ENCODE data around the gene GPR61.

GPR61 gene

GRCh38 chr1:109509176-109510134 lies 30.2 kb upstream of the GPR61 start, which contains the start of gene AMIGO1:
TSS of gene AMIGO1 (minus strand) at chr1:109509727. CDS start at chr1:109508912, 815 bp downstream.
- peak; percentile 56 to 72 for DNase-seq

- no peak for DNase-seq
These were observed 26.5 kb upstream of the GPR61 start for GRCh38 chr1:109513110-109513710.

GRCh38 chr1:109514846-109515245 lies 24.8 kb upstream of the GPR61 start:
- no peak for DNase-seq

GRCh38 chr1:109516872-109517271 lies 22.8 kb upstream of the GPR61 start:
- DNase-seq, result no peak

GRCh38 chr1:109517337-109517736 lies 22.3 kb upstream of the GPR61 start:
- DNase-seq, result no peak

- DNase-seq, result no peak
These were observed 18.4 kb upstream of the GPR61 start for GRCh38 chr1:109521002-109521951.

GRCh38 chr1:109522026-109522425 lies 17.6 kb upstream of the GPR61 start:
- DNase-seq, result no peak

- DNase-seq, result no peak
These were observed 16.0 kb upstream of the GPR61 start for GRCh38 chr1:109523706-109524105.

GRCh38 chr1:109527098-109527811 lies 12.4 kb upstream of the GPR61 start:
- no peak for DNase-seq

- no peak for DNase-seq
These were observed 11.6 kb upstream of the GPR61 start for GRCh38 chr1:109527846-109528695.

GRCh38 chr1:109528712-109529111 lies 11.0 kb upstream of the GPR61 start:
- DNase-seq, result no peak

GRCh38 chr1:109529881-109530456 lies 9.7 kb upstream of the GPR61 start:
- DNase-seq, result no peak

- no peak for DNase-seq
These were observed 9.1 kb upstream of the GPR61 start for GRCh38 chr1:109530457-109531087.

- DNase-seq, result no peak
These were observed 8.3 kb upstream of the GPR61 start for GRCh38 chr1:109531380-109531779.

GRCh38 chr1:109531826-109532364 lies 7.8 kb upstream of the GPR61 start:
- DNase-seq, result no peak

GRCh38 chr1:109532365-109533136 lies 7.1 kb upstream of the GPR61 start:
- DNase-seq, result peak; percentile 83 to 89

- no peak for DNase-seq
These were observed 5.3 kb upstream of the GPR61 start for GRCh38 chr1:109534307-109534858.

- no peak for DNase-seq
These were observed 4.2 kb upstream of the GPR61 start for GRCh38 chr1:109535481-109535880.

- DNase-seq, result no peak
These were observed 3.6 kb upstream of the GPR61 start for GRCh38 chr1:109535971-109536491.
